K562 (cell line): Measurements from ENCODE around the gene SCARB2.

Source experiments
- POLR3G ChIP-seq: IDR thresholded peaks from 2 replicates; pipeline ENCODE4 v1.6.1; 2011; ENCODE audit not compliant: insufficient read length, insufficient replicate concordance; ENCODE audit errors: extremely low read depth
- PRPF4 ChIP-seq: fragments of 200-400 bp; formaldehyde crosslinking; IDR thresholded peaks from one replicate; pipeline ENCODE4 v1.6.1; 2017; ENCODE audit warnings: low read length, low read depth, mild to moderate bottlenecking; ENCODE audit not compliant: insufficient read depth, poor library complexity, severe bottlenecking
- XRCC5 ChIP-seq: fragments of 200-400 bp; formaldehyde crosslinking; IDR thresholded peaks from 2 replicates; pipeline ENCODE4 v1.6.1; 2017; ENCODE audit warnings: low read depth, mild to moderate bottlenecking, low read length

DNA sequence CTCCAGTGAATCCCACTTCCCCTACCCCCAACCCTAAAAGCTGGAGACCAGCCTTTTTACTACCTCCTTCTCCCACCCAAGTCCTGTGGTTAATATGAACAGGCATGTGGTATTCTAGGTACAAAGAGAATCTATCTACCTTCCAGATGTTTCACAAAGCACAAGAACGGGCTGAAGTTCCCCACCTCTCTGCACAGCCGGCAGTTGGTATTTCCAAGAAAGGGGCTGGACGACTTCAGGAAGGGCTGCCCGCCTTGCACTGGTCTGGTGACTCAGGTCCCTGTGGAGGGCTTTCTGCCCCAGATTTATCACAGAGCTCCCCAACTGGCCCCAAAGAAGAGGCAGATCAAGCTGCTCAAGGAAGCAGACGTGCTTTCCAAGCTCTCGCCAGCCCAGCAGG lies 42.4 kb upstream of the SCARB2 start:
- TF ChIP-seq PRPF4, result no peak
- TF ChIP-seq POLR3G, result no peak
- no peak for TF ChIP-seq XRCC5
